Liver (tissue), 10 donors: ENCODE measurements around the gene PCED1B. TPM values are rescaled to one million over a fixed set of nuclear protein-coding genes. Genes with fewer than 3 reads are reported as not detected.

Source experiments
- DNase-seq: peaks from one replicate; pipeline ENCODE4 v3.0.0-alpha.2; 2017; ENCODE audit warnings: low spot score
- H3K27ac ChIP-seq, 2 donors: one replicate each; pipeline ENCODE4 v1.7.0; 2013; ENCODE audit warnings: inconsistent platforms in 2 of 2, low read length in 2 of 2, control low read depth in 1 of 2, low read depth in 1 of 2, mild to moderate bottlenecking in 1 of 2
- H3K27me3 ChIP-seq, 4 donors: one replicate each; pipeline versions ENCODE4 v1.6.1 to v1.7.0; 2013; ENCODE audit warnings: low read length in 3 of 4, inconsistent platforms in 1 of 4, mild to moderate bottlenecking in 1 of 4, moderate library complexity in 1 of 4; ENCODE audit not compliant: control insufficient read depth in 4 of 4, insufficient read depth in 4 of 4
- H3K36me3 ChIP-seq, 4 donors: one replicate each; pipeline versions ENCODE4 v1.6.1 to v1.7.0; 2013; ENCODE audit warnings: low read length in 3 of 4, mild to moderate bottlenecking in 3 of 4, low read depth in 1 of 4, moderate library complexity in 1 of 4; ENCODE audit not compliant: control insufficient read depth in 4 of 4, insufficient read depth in 3 of 4
- H3K4me1 ChIP-seq, 4 donors: one replicate each; pipeline versions ENCODE4 v1.6.1 to v1.7.0; 2013; ENCODE audit warnings: low read length in 3 of 4, mild to moderate bottlenecking in 3 of 4, moderate library complexity in 1 of 4; ENCODE audit not compliant: control insufficient read depth in 4 of 4, insufficient read depth in 4 of 4
- H3K4me3 ChIP-seq, 3 donors: one replicate each; pipeline versions ENCODE4 v1.6.1 to v1.7.0; 2013; ENCODE audit warnings: low read length in 3 of 3, control low read depth in 1 of 3, low read depth in 1 of 3, mild to moderate bottlenecking in 1 of 3
- H3K9ac ChIP-seq, 2 donors: one replicate each; pipeline ENCODE4 v1.7.0; 2013; ENCODE audit warnings: low read length in 2 of 2, mild to moderate bottlenecking in 2 of 2, moderate library complexity in 2 of 2, control low read depth in 1 of 2, low read depth in 1 of 2
- H3K9me3 ChIP-seq, 4 donors: one replicate each; pipeline versions ENCODE4 v1.6.1 to v1.7.0; 2013; ENCODE audit warnings: low read length in 3 of 4; ENCODE audit not compliant: control insufficient read depth in 4 of 4
- ATF3 ChIP-seq: IDR thresholded peaks from 2 replicates; pipeline ENCODE4 v1.6.1; 2016; ENCODE audit warnings: antibody characterized with exemption
- EGR1 ChIP-seq, 2 donors: IDR thresholded peaks; 2 replicates each; pipeline ENCODE4 v1.6.1; 2016 to 2018; ENCODE audit warnings: antibody characterized with exemption in 2 of 2, low read depth in 2 of 2
- FOXA2 ChIP-seq: IDR thresholded peaks from 2 replicates; pipeline ENCODE4 v1.6.1; 2016; ENCODE audit warnings: antibody characterized with exemption
- GABPA ChIP-seq, 2 donors: IDR thresholded peaks in 1 of 2; conservative IDR thresholded peaks in 1 of 2; 2 replicates each; pipeline ENCODE4 v1.6.1; 2016; ENCODE audit warnings: antibody characterized with exemption in 2 of 2, mild to moderate bottlenecking in 1 of 2, moderate library complexity in 1 of 2
- HNF4A ChIP-seq, 2 donors: conservative IDR thresholded peaks; 2 replicates each; pipeline ENCODE4 v1.6.1; 2016; ENCODE audit warnings: antibody characterized with exemption in 2 of 2, mild to moderate bottlenecking in 2 of 2
- HNF4G ChIP-seq: IDR thresholded peaks from 2 replicates; pipeline ENCODE4 v1.6.1; 2016; ENCODE audit warnings: antibody characterized with exemption
- MAX ChIP-seq: IDR thresholded peaks from 2 replicates; pipeline ENCODE4 v1.6.1; 2016; ENCODE audit warnings: antibody characterized with exemption
- NR2F2 ChIP-seq: IDR thresholded peaks from 2 replicates; pipeline ENCODE4 v1.6.1; 2016; ENCODE audit warnings: antibody characterized with exemption
- RAD21 ChIP-seq, 2 donors: IDR thresholded peaks; 2 replicates each; pipeline ENCODE4 v1.6.1; 2016; ENCODE audit warnings: antibody characterized with exemption in 2 of 2, mild to moderate bottlenecking in 2 of 2
- RXRA ChIP-seq, 2 donors: IDR thresholded peaks; 2 replicates each; pipeline ENCODE4 v1.6.1; 2017 to 2018; ENCODE audit warnings: antibody characterized with exemption in 2 of 2, mild to moderate bottlenecking in 1 of 2
- SP1 ChIP-seq: IDR thresholded peaks from 2 replicates; pipeline ENCODE4 v1.6.1; 2018; ENCODE audit warnings: antibody characterized with exemption, mild to moderate bottlenecking
- TAF1 ChIP-seq: conservative IDR thresholded peaks from 2 replicates; pipeline ENCODE4 v1.6.1; 2016; ENCODE audit warnings: antibody characterized with exemption, mild to moderate bottlenecking
- ZBTB33 ChIP-seq: IDR thresholded peaks from 2 replicates; pipeline ENCODE4 v1.6.1; 2016; ENCODE audit warnings: antibody characterized with exemption
- WGBS: extraction: QIAGEN DNeasy Blood & Tissue Kit; methylation state at CpG from one replicate; pipeline ENCODE4 v1.1.7; 2013; 5-methylcytosine and 5-hydroxymethylcytosine counted together
- polyA plus RNA-seq, 2 donors: library from polyadenylated mRNA; stranded (reverse) in 1 of 2; unstranded in 1 of 2; fragments of 200-250 nt in 1 of 2; fragments of >200 nt in 1 of 2; fragmentation: Nextera tagmentation in 1 of 2; extraction: Ambion mirVana in 1 of 2; gene quantifications; one replicate each; pipeline versions ENCODE4 v1.2.1 to v1.2.3, GENCODE V29; 2013 to 2015
- small RNA-seq: library from RNA; depleted of rRNA; stranded (forward); fragments of <200 nt; gene quantifications from one replicate; pipeline ENCODE3, GENCODE V24; 2014
- total RNA-seq, 2 donors: library from RNA; depleted of rRNA; stranded (reverse); fragments of >200 nt; gene quantifications; one replicate each; pipeline ENCODE4 v1.2.3, GENCODE V29; 2014
- TF ChIP-seq, protein P1 (sequence below): IDR thresholded peaks from 2 replicates; pipeline ENCODE4 v1.6.1; 2016; ENCODE audit warnings: antibody characterized with exemption, mild to moderate bottlenecking
- donor health status: healthy.
- donor health status: healthy.
- donor health status: healthy.
- donor health status: healthy.
- donor health status: healthy.

PCED1B gene
- total and polyA plus RNA-seq, 4 donors, result 0.51 to 1.8 (median 1.1) TPM

DNA sequence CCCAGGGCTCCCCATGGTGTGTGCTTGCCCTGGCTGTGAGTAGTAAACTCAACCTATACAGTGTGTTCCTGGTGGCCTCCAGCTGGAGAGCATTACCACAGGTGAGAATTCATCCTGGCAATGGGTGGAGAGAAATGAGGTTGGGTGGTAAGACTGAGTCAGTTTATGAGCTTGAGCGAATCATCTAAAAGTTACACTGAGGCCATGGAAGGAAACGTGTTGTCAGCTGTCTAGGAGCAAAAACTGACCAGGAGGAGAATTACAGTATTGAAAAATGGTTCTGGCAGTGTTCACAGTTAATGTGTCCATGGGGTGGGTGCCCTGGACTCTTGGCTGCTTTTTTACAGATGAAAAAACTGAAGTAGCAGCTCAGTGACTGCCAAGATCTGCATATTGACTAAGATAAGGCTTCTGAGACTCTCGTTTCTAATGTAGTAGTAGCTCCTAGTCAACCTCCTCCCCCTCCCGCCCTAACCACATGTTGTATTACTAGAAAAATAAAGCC lies 202.3 kb downstream of the PCED1B start:
- Histone ChIP-seq H3K9ac (no peak overlapping the region), H3K4me3 (no peak overlapping the region), H3K27ac (no peak overlapping the region), H3K27me3 (no peaks in the 10 kb centered on the region), H3K36me3 (no peaks in the 10 kb centered on the region), H3K9me3 (no peaks in the 10 kb centered on the region), H3K4me1 (peaks cover 0 to 6% (median under 1%) of the 10 kb centered on the region in 4 donors)
- no peak for TF ChIP-seq RXRA (IDR thresholded peaks at IDR 0.05)
- TF ChIP-seq ZBTB33, result no peak
- no peak for TF ChIP-seq FOXA2
- no peak for TF ChIP-seq EGR1 (IDR thresholded peaks at IDR 0.05; ENCODE audit: low read depth in 2 of 2)
- no peak for TF ChIP-seq MAX
- no peak for TF ChIP-seq ATF3
- TF ChIP-seq, protein P1, sequence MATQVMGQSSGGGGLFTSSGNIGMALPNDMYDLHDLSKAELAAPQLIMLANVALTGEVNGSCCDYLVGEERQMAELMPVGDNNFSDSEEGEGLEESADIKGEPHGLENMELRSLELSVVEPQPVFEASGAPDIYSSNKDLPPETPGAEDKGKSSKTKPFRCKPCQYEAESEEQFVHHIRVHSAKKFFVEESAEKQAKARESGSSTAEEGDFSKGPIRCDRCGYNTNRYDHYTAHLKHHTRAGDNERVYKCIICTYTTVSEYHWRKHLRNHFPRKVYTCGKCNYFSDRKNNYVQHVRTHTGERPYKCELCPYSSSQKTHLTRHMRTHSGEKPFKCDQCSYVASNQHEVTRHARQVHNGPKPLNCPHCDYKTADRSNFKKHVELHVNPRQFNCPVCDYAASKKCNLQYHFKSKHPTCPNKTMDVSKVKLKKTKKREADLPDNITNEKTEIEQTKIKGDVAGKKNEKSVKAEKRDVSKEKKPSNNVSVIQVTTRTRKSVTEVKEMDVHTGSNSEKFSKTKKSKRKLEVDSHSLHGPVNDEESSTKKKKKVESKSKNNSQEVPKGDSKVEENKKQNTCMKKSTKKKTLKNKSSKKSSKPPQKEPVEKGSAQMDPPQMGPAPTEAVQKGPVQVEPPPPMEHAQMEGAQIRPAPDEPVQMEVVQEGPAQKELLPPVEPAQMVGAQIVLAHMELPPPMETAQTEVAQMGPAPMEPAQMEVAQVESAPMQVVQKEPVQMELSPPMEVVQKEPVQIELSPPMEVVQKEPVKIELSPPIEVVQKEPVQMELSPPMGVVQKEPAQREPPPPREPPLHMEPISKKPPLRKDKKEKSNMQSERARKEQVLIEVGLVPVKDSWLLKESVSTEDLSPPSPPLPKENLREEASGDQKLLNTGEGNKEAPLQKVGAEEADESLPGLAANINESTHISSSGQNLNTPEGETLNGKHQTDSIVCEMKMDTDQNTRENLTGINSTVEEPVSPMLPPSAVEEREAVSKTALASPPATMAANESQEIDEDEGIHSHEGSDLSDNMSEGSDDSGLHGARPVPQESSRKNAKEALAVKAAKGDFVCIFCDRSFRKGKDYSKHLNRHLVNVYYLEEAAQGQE, result no peak
- TF ChIP-seq HNF4G, result no peak
- TF ChIP-seq GABPA (IDR thresholded peaks at IDR 0.05 in 1 of 2, conservative IDR thresholded peaks at IDR 0.05 in 1 of 2), result no peak
- TF ChIP-seq NR2F2, result no peak
- no peak for TF ChIP-seq HNF4A (conservative IDR thresholded peaks at IDR 0.05)
- TF ChIP-seq RAD21 (IDR thresholded peaks at IDR 0.05), result no peak
- TF ChIP-seq SP1, result no peak
- TF ChIP-seq TAF1, result no peak
- DNase-seq, result no peak
- WGBS, result 85% methylated on average over 4 of the region's 4 CpGs

- H3K4me1 ChIP-seq, result peaks cover 0 to 1% (median 0%) of the 10 kb centered on the region in 4 donors
- no peak for TF ChIP-seq RAD21 (IDR thresholded peaks at IDR 0.05)
- TF ChIP-seq SP1, result no peak
- no peak for TF ChIP-seq RXRA (IDR thresholded peaks at IDR 0.05)
- DNase-seq, result no peak
- no peak overlapping the region for H3K9ac ChIP-seq
- H3K4me3 ChIP-seq, result no peak overlapping the region
- 96% methylated on average over 4 of the region's 4 CpGs for WGBS
- no peak overlapping the region for H3K27ac ChIP-seq
- no peaks in the 10 kb centered on the region for H3K9me3 ChIP-seq
- no peaks in the 10 kb centered on the region for H3K27me3 ChIP-seq
- H3K36me3 ChIP-seq, result no peaks in the 10 kb centered on the region
Observed at GRCh38 chr12:47282206-47282605, 202.8 kb downstream of the PCED1B start.

Small RNA genes within 50 kb of the gene (small RNA-seq; reads per million reads assigned to genes)
- not detected for gene MIR4698

Other genes starting within 250 kb of the PCED1B start
- gene AMIGO2, start 338 bp downstream of the PCED1B start, total RNA-seq, result 1 to 10 TPM; 1.2 to 2.5 TPM
- gene AMIGO2, start 338 bp downstream of the PCED1B start, polyA plus RNA-seq, result 1 to 10 TPM; 2.1 to 3.5 TPM